GM12891 (cell line): Measurements from ENCODE around the gene ZNF688. TPM values are rescaled to one million over a fixed set of nuclear protein-coding genes. Genes with fewer than 3 reads are reported as not detected.

Source experiments
- DNase-seq: peaks from one replicate; pipeline ENCODE4 v3.0.0; 2011; ENCODE audit warnings: low spot score; ENCODE audit not compliant: insufficient read length
- FAIRE-seq: peaks from 2 replicates; lab custom pipeline; 2011; peaks lifted over from hg19 to GRCh38; lab: Jason Lieb, UNC
- PAX5 ChIP-seq: IDR thresholded peaks from 2 replicates; pipeline ENCODE4 v1.6.1; 2011; ENCODE audit warnings: low read length, moderate library complexity, mild to moderate bottlenecking; ENCODE audit not compliant: insufficient read depth, severe bottlenecking
- POLR2A ChIP-seq: IDR thresholded peaks from 2 replicates; pipeline ENCODE4 v1.6.1; 2011; ENCODE audit warnings: low read depth, low read length, control low read depth
- POLR2AphosphoS5 ChIP-seq: IDR thresholded peaks from 2 replicates; pipeline ENCODE4 v1.6.1; 2011; ENCODE audit warnings: low read depth, low read length, control low read depth
- POU2F2 ChIP-seq: IDR thresholded peaks from 2 replicates; pipeline ENCODE4 v1.6.1; 2011; ENCODE audit warnings: low read depth, mild to moderate bottlenecking, control low read depth, low read length, moderate library complexity
- SPI1 ChIP-seq: IDR thresholded peaks from 2 replicates; pipeline ENCODE4 v1.6.1; 2011; ENCODE audit warnings: low read depth, low read length, control low read depth
- TAF1 ChIP-seq: IDR thresholded peaks from 2 replicates; pipeline ENCODE4 v1.6.1; 2011; ENCODE audit warnings: low read depth, low read length, control low read depth
- polyA plus RNA-seq: library from polyadenylated mRNA; unstranded; fragments of >200 nt; gene quantifications from one replicate; pipeline ENCODE4 v1.2.1, GENCODE V29; 2012; ENCODE audit warnings: low read depth, missing spikeins, inconsistent platforms; ENCODE audit not compliant: missing spikeins

Gene ZNF688
- polyA plus RNA-seq, result 7.4 TPM

DNA sequence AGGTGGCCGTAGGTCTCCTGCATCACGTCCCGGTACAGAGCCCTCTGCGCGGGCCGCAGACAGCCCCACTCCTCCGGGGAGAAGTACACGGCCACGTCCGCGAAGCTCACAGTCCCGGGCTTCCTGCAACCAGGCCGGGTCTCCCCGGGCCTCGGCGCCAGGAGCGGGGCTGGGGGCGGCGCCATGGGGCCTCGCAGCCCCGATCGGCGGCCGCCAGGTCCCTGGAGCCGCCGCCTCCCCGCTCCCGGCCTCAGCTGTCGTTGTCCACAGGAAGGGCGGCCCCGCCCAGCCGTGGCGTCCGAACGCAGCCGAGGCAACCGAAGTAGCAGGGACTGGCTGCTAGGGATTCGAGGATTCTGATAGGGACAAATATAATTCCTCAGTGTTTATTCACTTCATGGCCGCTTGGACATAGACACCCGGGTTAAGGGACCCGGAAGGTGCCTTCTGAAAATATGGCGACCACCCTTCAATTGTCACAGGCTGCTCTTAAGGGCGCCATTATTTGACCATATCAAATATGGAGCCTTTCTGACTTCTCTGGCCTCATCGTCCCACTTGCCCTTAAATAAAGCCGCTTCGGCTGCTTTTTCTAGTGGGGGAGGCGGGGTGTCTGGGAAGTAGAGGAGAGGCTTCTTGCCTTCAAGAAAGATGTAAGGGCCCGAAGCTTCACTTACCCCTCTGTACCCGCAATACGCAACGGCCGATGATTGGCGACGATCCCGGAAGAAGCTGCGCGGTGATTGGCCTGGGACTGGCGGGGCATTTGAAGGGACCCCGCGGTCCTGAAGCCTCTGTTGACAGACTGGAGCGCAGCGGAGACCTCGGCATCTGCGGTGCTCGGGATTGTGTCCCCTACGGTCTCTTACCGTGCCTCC, at the start of gene ZNF688:
ZNF688 (minus strand) TSS at position 270 of the 878 bp plus-strand sequence; CDS start at position 185, 85 bp downstream.
- peak; percentile 94 for DNase-seq
- peak; percentile 82 for FAIRE-seq
- TF ChIP-seq SPI1, result no peak
- TF ChIP-seq PAX5, result no peak
- peak; percentile 81 for TF ChIP-seq POLR2A
- TF ChIP-seq POLR2AphosphoS5, result peak; percentile 73
- TF ChIP-seq TAF1, result peak; percentile 86
- TF ChIP-seq POU2F2, result 0 out of 2 replicates have a peak, but pooled peaks have one; percentile 3

DNA sequence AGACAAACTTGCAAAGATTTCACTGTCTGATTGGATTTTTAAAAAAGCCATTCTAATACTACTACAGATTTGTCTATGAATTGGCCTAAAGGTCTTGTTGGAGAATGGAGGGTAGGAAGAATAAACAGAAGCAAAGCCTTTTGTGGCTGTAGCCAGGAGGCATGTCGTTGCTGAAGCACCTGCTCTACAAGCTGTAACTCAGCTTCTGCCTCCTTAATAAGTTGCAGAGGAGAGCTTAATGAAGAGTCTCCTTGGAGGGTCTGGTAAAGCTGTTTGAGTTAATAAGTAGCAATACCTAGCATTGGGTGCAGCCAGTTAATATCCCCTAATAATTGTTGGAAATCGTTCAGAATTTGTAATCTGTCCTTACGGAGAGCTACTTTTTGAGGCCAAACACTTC, 48.7 kb upstream of the ZNF688 start:
- FAIRE-seq, result no peak
- TF ChIP-seq POLR2A, result no peak
- no peak for TF ChIP-seq POU2F2
- TF ChIP-seq PAX5, result no peak
- TF ChIP-seq SPI1, result no peak
- TF ChIP-seq TAF1, result no peak
- TF ChIP-seq POLR2AphosphoS5, result no peak

DNA sequence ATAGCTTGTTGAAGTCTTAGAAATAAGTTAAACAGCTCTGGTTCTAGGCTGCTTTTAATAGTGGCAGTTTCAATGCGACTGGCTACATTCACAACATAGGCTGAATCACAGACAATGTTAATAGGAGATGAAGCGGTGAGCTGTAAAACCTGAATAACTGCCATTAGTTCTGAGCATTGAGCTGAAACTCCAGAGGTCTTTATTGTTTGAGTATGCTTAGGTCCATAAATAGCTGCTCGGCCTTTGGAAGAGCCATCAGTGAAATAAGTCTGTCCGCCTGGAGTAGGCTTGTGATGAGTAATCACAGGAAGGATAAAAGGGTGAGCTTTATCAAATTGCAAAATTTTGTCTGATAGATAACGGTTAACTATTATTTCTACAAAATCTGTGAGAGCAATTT, 48.1 kb upstream of the ZNF688 start:
- no peak for DNase-seq
- no peak for TF ChIP-seq POU2F2
- no peak for FAIRE-seq

More for the DNA sequence above, 48.7 kb upstream of the ZNF688 start:
- no peak for DNase-seq

DNA sequence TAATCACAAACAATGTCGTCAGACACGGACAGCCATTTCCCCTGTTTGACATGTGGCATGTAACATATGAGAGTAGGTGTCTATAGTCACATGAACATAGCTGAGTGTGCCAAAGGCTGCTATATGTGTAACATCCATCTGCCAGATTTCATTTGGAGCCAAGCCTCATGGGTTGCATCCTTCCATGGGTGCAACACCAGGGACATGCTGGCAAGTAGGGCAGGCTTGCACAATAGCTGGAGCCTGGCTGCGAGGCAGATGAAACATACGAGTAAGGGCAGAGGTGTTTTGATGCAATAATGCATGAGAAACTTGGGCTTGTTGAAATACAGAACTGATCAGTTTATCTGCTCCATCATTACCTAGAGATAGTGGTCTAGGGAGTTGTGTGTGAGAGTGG, 47.7 kb upstream of the ZNF688 start:
- TF ChIP-seq PAX5 (no peak), SPI1 (no peak), TAF1 (no peak), POLR2A (no peak), POU2F2 (no peak), POLR2AphosphoS5 (no peak)
- no peak for FAIRE-seq

DNA sequence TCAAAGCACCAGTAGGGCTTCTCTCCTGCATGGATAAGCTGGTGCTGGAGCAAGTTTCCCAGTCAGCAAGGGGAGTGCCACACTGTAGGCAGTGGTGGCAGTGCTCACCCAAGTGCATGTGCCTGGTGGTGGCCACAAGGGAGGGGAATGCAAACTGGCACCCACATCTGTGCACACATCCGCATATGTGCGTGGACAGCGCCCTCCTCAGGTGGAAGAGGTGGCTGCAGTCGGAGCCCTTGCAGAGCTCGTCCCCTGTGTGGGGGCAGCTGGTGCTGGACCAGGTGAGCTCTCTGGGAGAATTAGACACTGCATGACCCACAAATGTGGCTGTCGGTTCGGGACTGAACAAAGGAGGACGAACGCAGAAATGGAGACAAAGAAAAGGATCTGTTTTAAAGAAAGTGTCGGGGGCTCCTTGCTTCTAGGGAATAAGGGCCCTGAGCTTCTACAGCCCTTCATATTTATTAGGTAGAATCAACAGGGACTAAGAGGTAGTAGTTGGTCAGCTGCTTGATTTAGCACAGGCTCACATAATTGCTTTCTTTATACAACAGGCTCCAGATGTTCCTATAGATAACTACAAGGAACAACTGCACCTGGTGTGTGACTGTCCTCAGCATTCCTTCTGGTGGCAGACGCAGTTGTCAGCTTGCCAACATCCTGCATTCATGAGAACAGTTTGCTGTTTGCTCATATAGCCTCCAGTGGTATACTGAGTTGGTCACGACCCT, 44.0 kb upstream of the ZNF688 start:
- DNase-seq, result no peak
- peak; percentile 74 for FAIRE-seq
- TF ChIP-seq TAF1 (no peak), POU2F2 (no peak)

More for the DNA sequence above, 47.7 kb upstream of the ZNF688 start:
- no peak for DNase-seq

DNA sequence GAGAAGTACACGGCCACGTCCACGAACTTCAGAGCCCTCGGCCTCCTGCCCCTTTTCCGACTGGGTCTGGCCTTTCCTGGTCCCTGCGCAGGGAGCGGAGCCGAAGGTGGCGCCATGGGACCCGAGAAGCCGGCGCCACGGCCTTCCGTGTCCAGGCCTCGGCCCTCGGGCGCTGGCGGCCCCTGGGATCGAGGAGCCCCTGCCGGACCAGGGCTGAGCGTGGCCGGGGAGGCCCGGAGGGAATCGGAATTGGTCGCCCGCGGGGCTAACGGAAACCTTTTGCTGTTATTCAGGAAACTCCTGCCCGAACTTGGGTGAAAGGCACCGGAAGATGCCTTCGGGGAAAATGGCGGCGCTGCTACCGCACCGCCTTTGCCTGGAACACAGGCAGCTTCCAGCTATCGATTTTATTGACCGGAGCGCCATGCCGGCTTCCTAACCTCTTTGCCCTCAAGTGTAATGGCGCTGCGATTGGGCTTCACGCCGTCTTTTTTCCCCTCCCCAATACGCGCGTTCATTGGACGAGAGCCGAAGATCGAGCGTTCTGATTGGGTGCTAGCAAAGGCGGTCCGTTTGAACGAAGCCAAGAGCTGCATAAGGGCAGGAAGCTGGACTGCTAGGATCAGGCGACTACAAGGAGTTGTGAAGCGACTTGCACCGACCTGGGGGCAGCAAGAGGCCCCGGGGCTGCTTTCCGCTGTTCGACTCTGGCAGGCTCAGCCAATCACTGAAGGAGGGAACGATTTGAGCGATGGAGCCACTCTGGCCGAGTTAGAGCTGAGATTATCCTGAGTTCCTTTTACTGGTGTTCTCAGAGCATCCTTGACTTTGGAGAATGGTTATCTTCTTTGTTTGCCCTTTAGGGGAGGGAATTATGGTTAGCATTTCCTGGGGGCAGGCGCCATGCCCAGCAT, 38.7 kb upstream of the ZNF688 start, which contains the start of gene ZNF689:
ZNF689 (minus strand) TSS at position 464 of the 914 bp plus-strand sequence; CDS start at position 116, 348 bp downstream.
- peak; percentile 90 for FAIRE-seq
- peak; percentile 89 for DNase-seq
- peak; percentile 45; the same call in 1 of the 2 replicates for TF ChIP-seq POU2F2
- peak; percentile 94 for TF ChIP-seq TAF1
- no peak for TF ChIP-seq SPI1
- peak; percentile 74 for TF ChIP-seq POLR2A
- TF ChIP-seq POLR2AphosphoS5, result peak; percentile 63
- TF ChIP-seq PAX5, result no peak

DNA sequence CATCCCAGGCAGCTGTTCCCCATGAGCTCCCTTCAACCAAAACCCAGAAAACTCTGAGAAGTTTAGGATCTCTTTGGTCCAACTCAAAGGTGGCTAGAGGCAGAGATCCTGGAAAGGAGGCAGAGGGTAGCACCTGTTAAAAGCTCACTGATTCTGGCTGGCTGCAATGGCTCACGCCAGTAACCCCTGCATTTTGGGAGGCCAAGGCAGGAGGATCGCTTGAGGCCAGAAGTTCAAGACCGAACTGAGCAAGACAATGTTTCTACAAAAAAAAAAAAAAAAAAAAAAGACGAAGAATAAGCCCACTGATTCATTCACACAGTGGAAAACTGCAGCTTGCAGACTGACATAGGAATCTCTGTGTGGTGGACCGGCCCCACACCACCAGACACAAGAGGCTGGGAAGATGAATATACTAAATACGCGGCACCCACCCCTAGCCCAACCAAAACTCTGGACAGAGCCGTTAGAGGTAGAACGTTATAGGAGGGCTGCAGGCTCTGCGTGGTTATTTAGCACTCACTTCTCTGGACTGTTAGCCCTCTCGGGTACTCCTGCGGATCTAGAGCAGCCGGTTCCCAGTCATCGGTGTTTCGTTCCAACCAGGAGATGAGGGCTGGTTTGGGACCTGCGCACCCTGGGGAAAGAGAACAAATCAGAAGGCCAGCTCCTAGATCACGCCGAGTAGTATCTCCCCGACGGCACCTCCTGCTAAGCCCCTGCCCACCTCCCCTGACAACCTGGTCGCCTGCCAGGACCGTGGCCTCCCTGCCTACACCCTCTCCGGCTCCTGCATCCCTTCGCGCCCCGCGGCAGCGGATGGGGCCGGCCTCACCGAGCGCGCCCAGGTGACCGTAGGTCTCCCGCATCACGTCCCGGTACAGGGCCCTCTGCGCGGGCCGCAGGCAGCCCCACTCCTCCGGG, 37.8 kb upstream of the ZNF688 start:
- FAIRE-seq (no peak), DNase-seq (peak; percentile 56)
- TF ChIP-seq POU2F2 (no peak), POLR2A (0 out of 2 replicates have a peak, but pooled peaks have one; percentile 2)

DNA sequence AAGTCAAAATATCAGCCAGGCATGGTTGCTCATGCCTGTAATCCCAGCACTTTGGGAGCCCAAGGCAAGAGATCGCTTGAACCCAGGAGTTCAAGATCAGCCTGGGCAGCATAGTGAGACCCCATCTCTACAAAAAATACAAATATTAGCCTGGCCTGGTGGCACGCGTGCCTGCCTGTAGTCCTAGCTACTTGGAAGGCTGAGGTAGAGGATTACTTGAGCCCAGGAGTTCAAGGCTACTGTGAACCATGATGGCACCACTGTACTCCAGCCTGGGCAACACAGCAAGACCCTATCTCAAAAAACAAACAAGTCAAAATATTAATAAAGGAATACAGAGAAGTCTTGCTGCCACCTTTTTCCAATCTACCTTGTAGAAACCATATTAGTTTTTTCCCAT, 34.5 kb upstream of the ZNF688 start:
- TF ChIP-seq POU2F2 (no peak), SPI1 (no peak), PAX5 (no peak), TAF1 (no peak), POLR2AphosphoS5 (no peak), POLR2A (no peak)
- FAIRE-seq (no peak), DNase-seq (no peak)

DNA sequence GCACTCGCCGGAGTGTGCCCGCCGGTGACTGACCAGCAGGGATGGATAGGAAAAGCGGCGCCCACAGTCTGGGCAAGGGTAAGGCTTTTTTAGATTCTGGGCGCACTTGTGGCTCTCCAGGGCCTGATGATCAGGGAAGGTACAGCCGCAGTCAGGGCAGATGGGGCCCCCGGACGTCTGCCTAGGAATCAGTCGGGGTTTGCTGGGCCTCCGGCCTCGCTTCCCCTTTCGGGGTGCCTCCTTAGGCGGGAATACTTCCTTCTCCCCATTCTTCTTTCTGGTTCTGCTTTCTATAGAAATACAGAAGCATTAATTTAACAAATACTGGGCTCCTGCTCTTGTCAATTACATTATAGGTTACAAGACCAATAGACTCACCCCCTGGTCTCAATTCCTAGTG, 33.6 kb upstream of the ZNF688 start:
- FAIRE-seq, result no peak
- no peak for TF ChIP-seq SPI1
- TF ChIP-seq POU2F2, result no peak
- no peak for TF ChIP-seq PAX5
- TF ChIP-seq POLR2A, result no peak
- no peak for TF ChIP-seq POLR2AphosphoS5
- TF ChIP-seq TAF1, result no peak
- no peak for DNase-seq
